ENCODE results near the gene ADORA2A. TPM values are rescaled to one million over a fixed set of nuclear protein-coding genes. Genes with fewer than 3 reads are reported as not detected.
A peak's percentile ranks its signal among the peaks of the same experiment; 100 is the strongest.

ADORA2A gene
- total RNA-seq, 1 donor from 2014 or later, result 2.7 TPM

DNA sequence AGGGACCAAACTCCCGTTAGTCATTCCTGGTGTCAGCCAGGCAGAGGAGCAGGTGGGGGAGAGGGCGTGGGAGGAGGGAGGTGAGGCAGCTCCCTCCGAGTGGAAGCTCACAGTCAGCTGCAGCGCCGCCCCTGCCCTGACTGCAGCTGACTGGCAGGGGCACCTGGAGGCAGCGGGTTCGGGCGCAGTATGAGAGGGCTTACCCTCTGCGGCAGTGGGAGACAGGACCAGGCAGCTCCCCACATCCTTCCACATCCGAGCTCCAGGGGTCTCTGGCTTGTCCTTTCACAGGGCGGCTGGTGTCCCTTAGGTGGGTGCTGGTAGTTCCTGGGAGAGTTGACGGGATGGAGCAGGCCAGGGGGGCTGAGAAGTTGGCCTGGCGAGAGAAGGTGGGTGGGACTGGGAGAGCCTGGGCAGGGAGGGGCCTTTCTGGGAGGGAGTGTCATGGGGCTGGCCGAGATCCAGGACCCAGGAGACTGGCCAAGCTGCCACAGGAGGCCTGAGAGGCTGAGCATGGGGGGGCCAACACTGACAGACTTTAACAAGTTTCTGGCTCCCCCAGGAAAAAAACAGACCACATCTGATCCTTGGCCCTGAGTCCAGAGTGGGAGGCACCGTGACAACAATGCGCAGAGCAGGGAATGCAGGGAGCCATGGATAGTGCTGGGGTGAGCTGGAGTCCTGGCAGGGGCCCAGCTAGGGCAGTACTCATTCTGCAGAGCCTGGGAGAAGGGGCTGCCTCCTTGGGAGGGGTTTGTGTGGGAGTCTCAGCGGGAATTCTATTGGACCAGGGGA lies 4.9 kb downstream of the ADORA2A start:
- no peak for DNase-seq (ENCODE audit: low read depth in 2 of 2)

DNA sequence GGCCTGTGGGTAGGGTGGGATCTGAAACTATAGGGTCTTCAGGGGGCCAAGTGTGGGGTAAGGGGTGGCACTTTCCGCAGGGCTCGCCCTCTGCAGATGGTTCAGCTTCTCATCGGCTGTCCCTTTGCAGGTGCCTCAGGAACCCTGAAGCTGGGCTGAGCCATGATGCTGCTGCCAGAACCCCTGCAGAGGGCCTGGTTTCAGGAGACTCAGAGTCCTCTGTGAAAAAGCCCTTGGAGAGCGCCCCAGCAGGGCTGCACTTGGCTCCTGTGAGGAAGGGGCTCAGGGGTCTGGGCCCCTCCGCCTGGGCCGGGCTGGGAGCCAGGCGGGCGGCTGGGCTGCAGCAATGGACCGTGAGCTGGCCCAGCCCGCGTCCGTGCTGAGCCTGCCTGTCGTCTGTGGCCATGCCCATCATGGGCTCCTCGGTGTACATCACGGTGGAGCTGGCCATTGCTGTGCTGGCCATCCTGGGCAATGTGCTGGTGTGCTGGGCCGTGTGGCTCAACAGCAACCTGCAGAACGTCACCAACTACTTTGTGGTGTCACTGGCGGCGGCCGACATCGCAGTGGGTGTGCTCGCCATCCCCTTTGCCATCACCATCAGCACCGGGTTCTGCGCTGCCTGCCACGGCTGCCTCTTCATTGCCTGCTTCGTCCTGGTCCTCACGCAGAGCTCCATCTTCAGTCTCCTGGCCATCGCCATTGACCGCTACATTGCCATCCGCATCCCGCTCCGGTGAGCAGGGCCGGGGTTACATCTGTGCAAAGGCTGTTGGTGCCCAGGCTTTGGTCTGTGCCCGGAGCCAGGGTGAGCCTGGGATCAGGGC lies 5.8 kb downstream of the ADORA2A start:
- DNase-seq (ENCODE audit: low read depth in 2 of 2), result no peak

DNA sequence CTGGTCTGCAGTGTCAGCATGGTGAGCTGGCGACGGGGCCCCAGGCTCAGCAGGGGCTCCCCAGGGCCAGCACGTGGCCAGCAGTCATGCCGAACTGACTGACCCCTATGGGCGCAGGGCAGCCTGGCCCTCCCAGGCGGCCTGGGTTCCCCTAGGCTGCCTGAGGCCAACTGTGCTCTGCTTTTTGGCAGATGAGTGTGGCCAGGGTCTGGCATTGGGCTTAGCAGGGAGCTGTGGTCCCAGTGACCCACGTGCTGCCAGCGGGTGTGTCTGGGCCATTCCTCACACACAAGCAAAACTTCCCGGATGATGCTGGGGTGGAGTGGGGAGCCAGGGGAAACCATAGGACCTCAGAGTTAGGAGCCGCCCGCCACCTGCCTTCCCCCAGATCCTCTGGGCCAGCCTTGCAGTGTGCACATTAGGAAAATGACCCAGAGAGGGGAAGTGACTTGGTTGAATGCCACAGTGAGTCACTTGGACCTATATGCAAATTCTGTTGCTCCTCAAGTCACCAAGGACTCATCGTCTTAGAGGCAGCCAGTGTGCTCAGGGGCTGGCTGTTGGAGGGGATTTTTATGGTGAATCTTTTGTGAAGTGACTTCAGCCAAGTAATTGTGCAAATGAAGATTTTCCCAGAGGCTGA lies 6.5 kb downstream of the ADORA2A start:
- peak; percentile 22 to 61 for DNase-seq (ENCODE audit: low read depth in 2 of 2)

DNA sequence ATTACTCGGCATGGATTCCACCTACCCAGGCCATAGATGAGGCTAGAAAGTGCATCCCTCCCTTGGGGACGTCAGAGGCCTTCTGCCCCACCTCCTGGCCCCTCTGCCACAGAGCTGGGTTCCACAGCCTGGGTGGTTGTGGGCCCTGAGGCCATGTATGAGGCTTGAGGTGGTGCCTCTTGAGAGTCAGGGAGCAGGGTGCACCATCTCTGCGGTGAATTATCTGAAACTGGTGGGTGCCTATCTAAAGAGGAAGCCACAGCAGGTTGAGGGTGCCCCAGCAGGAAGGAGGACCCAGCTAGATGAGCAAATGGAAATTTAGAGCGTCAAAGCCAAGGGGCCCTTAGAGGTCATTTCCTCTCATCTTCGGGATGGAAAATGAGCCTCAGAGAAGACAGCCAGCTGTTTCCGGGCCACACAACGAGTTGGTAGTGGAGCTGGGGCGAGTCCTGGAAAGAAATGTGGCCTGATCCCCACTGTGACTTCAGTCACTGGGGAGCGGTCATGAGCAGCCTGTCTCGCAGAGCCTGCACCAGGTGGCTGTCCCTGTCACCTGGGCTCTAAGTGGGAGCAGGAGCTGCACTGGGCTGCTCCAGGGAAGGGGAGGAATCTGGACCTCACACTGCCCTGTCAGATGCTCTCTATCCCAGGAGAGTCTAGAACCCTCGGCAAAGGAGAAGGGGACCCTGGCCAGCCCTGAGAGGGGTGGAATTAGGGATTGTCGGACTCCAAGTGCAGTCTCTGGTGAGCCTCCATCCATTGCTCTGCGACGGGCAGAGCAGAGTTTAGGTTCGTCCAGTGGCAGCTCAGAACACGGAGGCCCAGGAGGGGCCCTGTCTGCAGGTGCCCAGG lies 7.3 kb downstream of the ADORA2A start:
- DNase-seq (ENCODE audit: low read depth in 2 of 2), result peak; percentile 73 to 84

DNA sequence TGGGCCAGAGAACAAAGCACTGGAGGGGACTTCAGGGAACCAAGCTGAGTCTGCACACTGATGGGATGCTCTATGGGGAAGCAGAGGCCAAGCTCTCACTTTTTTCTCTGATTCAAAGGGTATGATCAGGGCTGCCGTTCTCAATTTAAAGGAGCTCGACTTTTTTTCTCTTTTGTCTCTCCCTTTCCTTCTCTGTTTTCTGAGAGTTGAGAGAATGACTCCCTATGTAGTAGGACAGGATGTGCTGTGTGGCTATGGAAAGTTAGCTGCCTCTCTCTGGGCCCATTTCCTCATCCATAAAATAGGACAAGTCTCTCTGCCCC lies 7.9 kb downstream of the ADORA2A start:
- no peak for DNase-seq (ENCODE audit: low read depth in 2 of 2)

DNA sequence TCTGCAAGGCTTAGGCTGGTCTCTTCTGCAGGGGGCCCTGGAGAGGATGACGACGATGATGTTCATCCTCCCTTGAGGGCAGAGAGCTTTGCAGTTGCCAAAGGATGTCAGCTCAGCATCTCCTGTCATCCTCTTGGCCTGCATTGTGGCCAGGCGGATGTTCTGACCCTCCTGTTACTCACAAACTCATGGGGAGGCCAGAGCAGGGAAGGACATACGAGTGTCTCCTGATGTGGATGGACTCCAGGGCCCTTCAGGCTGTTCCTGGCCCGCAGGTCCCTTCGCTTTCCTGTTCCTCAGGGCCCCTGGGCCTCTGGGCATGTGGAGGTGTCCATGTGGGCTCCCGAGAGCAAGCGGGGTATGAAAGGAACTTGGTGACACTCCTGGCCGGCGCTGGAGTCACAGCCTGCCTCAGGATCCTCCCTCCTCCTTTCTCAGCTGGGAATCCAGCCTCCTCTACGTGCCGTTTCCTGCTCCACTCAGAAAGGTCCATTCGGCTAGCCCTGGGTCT lies 8.5 kb downstream of the ADORA2A start:
- no peak for DNase-seq (ENCODE audit: low read depth in 2 of 2)

DNA sequence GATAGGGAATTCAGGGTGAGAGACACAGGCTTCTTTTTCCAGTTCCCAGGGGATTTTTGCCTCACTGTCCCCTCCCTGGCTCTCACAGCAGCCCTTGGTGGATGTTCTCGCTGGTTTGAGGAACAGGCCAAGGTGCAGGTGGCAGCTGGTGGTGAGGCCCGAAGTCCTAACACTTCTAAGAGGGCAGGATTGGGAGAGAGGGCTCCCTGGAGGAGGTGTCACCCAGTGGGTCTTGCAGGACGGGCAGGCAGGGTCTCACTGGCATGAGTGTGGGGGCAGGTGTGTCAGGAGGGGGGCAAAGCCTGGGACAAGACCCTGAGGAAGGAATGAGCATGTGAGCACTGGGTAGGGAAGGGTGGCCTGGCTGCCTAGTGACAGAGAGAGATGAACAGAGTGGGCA lies 9.2 kb downstream of the ADORA2A start:
- no peak for DNase-seq (ENCODE audit: low read depth in 2 of 2)

DNA sequence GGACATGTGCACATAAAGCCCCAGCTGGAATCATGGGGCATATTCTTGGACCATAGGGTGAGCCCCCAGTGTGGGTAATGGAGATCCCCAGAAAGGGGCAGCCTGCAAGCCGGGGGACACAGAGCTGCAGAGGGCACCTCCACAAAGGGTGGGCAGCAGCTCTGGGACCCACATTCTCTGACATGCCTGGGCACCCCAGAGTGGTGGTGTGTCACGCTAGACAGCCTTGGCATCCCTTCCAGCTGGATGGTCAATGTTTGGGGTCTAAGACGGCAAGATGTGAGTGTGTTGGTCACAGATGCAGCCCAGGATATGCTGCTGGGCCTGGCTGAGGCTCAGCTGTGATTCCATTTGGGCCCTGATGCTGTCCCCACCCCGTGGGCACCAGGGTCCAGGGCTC lies 9.7 kb downstream of the ADORA2A start:
- no peak for DNase-seq (ENCODE audit: low read depth in 2 of 2)

DNA sequence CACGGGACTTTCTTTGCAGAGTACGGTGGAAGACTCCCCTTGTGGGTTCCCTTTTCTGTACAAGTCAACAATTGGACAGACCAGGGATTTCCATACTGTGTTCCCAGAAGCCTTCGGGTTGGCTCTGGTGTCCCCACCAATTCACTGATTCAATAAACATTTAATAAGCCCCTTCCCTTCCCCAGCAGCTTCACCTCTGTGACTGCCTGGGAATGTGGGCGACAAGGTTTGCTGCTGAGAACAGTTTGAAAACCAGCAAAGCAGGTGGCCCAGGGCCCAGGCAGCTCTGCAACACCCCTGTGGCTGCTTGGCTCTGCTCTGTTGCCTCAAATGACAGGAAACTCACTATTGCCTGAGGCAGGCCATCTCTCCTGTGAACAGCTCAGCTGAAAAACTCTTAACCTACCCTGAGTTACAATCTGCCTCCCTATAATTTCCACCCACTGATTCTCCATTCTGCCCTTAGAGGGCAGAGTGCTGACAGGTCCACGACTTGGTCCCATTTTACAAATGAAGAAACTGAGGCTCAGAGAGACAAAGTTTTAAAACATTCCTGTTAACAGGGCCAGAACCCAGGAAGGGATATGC lies 10.4 kb downstream of the ADORA2A start:
- no peak for DNase-seq (ENCODE audit: low read depth in 2 of 2)

DNA sequence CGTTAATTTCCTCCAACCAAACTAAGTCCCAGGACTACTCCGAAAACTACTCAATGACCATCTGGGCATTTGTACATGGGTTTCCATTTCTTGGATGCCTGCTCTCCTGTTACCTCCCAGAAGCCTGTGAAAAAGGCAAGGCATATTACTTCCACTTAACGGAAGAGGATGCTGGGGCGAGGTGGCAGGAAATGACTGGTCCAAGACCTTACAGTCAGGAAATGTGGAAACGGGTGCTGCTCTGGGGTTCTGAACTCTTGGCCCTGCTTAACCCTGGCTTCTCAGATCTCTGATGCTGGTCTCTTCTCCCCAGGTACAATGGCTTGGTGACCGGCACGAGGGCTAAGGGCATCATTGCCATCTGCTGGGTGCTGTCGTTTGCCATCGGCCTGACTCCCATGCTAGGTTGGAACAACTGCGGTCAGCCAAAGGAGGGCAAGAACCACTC lies 12.9 kb downstream of the ADORA2A start:
- no peak for DNase-seq (ENCODE audit: low read depth in 2 of 2)

DNA sequence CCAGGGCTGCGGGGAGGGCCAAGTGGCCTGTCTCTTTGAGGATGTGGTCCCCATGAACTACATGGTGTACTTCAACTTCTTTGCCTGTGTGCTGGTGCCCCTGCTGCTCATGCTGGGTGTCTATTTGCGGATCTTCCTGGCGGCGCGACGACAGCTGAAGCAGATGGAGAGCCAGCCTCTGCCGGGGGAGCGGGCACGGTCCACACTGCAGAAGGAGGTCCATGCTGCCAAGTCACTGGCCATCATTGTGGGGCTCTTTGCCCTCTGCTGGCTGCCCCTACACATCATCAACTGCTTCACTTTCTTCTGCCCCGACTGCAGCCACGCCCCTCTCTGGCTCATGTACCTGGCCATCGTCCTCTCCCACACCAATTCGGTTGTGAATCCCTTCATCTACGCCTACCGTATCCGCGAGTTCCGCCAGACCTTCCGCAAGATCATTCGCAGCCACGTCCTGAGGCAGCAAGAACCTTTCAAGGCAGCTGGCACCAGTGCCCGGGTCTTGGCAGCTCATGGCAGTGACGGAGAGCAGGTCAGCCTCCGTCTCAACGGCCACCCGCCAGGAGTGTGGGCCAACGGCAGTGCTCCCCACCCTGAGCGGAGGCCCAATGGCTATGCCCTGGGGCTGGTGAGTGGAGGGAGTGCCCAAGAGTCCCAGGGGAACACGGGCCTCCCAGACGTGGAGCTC lies 13.5 kb downstream of the ADORA2A start:
- no peak for DNase-seq (ENCODE audit: low read depth in 2 of 2)

DNA sequence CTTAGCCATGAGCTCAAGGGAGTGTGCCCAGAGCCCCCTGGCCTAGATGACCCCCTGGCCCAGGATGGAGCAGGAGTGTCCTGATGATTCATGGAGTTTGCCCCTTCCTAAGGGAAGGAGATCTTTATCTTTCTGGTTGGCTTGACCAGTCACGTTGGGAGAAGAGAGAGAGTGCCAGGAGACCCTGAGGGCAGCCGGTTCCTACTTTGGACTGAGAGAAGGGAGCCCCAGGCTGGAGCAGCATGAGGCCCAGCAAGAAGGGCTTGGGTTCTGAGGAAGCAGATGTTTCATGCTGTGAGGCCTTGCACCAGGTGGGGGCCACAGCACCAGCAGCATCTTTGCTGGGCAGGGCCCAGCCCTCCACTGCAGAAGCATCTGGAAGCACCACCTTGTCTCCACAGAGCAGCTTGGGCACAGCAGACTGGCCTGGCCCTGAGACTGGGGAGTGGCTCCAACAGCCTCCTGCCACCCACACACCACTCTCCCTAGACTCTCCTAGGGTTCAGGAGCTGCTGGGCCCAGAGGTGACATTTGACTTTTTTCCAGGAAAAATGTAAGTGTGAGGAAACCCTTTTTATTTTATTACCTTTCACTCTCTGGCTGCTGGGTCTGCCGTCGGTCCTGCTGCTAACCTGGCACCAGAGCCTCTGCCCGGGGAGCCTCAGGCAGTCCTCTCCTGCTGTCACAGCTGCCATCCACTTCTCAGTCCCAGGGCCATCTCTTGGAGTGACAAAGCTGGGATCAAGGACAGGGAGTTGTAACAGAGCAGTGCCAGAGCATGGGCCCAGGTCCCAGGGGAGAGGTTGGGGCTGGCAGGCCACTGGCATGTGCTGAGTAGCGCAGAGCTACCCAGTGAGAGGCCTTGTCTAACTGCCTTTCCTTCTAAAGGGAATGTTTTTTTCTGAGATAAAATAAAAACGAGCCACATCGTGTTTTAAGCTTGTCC lies 14.3 kb downstream of the ADORA2A start:
- DNase-seq (ENCODE audit: low read depth in 2 of 2), result no peak

DNA sequence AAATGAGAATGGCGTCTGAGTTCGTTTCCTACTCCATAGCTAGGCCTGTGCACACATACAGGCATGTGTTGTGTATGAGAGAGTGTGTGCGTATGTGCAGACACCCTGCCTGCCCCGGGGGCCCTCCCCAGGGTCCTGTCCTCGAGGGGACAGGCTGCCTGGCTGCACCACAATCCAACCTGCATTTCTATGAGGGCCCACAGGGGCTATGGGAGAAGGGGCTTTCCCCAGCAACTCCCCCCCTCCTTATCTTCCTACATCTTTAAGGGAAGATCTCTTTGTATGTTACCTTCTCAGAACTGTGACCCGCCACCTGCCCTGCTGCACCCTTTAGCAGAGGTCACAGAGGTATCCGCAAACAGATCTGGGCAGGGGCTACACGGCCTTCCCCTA lies 14.9 kb downstream of the ADORA2A start:
- DNase-seq (ENCODE audit: low read depth in 2 of 2), result no peak

DNA sequence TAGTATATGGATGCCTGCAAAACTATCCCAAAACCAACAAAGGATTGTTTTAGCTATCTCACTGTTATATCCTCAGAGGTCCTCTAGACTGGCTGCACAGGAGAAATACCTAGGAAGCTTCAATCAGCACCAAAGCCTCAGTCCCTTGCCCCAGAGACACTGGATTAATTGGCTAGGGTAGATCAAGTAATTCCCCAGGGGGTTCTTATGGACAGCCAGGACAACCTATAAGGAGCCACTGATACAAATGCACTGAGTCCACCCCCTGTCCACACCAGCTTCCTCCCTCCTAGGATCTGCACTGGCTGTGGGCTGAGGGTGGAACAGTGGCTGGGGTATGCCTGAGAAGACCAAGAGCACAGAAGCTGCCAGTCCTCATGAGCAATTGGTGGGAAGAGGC lies 16.3 kb downstream of the ADORA2A start:
- DNase-seq (ENCODE audit: low read depth in 2 of 2), result no peak

DNA sequence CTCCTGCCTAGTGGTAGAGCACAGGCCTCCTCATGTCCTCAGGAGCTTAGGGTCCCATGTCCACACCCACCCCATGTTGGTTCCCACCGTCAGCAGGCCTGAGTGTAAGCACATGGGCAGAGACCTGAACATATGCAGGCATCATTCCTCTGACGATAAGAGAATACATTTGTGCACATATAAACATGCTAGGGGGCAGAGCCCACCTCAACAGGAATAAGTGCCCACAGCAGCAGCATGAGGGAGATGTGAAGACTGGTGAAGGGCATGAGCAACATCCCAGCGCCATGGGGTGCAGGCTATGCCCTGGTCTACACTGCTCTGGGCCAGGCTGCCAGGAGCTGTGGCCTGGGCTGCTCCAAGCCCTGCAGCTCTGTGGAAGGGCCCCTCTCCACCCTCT lies 16.9 kb downstream of the ADORA2A start:
- DNase-seq (ENCODE audit: low read depth in 2 of 2), result no peak

DNA sequence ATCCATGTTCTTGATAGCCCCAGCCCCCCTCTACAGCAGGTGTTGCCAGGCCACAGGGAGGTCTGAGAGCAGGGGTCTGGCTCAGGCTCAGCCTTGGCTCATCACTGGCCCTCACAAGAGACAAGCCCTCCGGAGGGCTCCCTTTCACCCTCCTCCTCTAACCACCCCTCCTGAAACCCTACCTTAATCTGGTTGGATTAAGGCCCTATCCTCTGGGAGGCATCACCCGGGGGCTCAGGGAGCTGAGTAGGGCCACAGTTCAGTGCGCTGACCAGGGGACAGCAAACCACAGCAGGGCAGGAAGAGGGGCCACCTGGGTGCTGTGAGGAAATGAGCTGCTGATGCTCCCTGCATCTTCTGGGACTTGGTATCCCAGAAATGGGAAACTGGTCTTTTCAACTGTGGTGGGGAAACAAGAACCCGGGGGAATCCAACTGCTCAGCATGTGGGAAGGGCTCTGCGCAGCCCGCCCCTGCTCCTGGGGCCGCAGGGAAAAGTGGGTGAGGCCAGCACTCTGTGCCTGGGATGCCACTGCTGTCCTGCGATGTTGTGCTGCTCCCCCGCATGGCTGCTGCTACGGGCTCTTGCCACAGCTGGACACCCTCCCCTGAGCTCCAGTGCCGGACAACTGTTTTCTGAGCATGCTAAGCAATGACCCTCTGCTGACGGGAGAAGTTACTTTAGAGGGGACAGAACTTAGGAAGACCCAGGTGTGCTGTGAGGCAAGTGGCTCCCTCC lies 17.5 kb downstream of the ADORA2A start:
- no peak for DNase-seq (ENCODE audit: low read depth in 2 of 2)

DNA sequence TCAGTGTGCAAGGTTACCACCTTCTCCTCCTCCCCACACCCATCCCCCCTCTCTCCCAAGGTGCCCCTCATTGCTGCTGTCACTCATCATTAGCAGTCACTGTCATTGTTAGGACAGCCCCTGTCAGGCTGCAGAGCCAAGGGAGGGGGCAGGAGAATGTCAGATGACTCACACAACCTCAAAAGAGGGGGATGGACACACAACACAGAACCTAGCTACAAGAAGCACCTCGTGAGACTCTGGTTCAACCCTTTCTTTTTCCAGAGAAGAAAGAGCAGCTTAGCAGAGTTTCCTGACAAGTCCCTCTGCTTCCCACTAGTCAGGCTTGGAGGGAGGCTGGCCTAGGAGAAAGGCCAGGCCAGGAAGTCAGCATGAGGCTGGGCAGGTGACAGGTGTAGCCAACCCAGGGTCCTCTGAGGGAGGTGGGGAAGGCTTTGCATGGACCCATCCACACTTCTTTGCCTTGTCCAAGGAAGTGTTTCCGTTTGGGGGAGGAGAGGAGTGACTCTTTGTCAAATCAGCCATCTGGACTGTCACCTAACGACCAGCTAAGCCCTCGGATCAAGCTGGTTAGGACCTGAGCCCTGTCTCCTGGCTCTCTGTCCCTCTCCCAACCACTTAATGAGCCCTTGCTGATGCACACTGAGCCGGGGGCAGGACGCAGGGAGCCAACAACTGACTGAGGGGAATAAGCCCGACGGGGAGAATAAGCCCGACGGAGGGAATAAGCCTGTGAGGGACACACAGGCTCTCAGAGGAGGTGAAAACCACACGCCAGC lies 18.3 kb downstream of the ADORA2A start:
- DNase-seq (ENCODE audit: low read depth in 2 of 2), result no peak

DNA sequence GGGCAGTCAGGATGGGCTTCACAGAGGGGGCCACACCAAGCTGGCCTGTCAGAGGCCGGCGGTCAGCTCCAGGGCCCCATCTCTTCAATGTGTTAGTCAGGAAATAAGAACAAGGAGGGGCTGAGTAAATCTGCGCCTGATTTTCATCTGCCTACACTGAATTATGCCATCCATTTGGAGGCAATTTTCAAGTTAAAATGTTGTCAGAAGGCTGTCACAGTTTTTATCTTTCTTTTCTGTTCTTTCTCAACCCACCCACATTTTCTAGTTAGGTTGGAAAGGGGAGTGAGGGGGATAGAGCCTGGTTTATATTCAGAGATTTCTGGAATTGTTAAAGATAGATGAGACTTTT lies 18.8 kb downstream of the ADORA2A start:
- DNase-seq (ENCODE audit: low read depth in 2 of 2), result no peak
